ENCODE measurements around the gene KRR1.
"Not testable (repeated sequence)": the region's sequence is repeated elsewhere in the genome, so short reads cannot be mapped to it uniquely, and the experiment has no call there.

The KRR1 gene

DNA sequence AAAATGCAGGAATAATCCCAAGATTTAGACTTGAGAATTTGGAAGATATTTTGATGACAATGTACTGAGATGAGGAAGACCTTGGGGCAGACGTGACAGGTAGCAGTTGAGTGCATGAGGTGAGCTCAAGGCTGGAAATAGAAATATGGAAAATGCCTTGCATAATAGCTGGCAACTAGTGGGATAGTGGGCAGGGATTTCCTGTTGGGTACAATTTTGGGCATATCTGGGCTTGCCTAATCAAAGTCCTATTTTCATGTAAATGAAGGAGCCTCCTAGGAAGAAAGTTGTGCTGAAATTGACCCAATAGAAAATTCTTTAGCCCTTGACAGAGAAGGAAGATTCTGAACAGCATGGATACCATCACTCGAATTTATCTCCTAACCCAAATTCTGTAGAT is 37.3 kb downstream of the KRR1 start:
- no peak for DNase-seq

DNA sequence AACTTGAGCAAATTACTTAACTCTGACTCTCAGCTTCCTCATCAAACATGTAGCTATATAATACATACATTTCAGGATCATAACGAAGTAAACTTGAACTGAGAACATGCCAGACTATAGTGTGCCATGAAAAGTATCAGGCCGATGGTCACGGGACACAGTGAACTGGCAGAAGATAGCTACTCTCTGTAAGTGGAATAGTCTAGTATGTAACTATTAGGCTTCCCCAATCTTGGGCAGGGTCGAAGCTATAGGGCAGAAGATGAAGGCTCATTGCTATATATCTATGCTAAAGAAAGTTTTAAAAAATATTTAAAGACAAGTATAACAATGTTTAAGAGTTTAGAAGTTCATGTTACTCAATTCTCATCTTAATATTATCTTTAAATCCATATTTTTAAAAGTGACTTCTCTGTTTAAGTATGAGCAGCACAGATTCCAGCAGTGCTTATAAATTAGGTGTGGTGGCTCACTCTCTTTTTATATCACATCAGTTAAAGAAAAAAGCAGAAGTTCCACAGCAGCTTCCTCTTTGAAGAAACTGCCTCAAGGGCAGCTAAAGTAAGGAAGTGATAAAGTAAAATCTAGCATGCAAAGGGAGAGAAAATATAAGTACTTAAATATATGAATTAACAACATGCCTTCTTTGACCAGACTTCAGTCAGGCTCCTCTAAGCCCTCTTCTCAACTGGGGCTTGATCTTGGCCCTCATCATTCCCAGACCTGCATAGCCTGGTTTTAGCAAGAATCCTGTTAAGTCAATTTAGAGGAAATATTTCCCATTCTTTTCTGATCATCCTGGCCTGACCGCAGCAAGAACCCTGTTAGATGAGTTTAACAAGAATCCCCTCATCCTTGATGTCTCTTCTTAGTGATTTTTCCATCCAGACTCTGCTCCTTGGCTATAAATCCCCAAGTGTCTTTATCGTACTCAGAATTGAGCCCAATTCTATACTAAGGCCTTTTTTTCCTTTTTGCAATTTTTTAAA is 39.2 kb downstream of the KRR1 start:
- DNase-seq = no peak

DNA sequence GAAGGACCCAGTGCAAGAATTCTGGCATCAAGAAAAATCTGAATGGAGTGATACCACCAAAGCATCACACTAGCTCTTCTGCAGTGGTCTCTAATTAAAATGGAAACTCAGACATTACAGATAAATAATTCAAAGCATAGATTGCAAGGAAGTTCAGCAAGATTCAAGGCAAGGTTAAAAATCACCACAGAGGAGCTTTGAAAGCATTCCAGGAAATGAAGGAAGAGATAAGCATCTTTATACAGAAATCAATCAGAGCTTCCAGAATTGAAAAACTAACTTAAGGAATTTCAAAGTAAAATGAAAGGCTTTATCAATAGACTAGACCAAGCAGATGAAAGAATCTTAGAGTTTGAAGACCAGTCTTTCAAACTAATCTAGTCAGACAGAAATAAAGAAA is 51.2 kb downstream of the KRR1 start:
- no peak for DNase-seq

DNA sequence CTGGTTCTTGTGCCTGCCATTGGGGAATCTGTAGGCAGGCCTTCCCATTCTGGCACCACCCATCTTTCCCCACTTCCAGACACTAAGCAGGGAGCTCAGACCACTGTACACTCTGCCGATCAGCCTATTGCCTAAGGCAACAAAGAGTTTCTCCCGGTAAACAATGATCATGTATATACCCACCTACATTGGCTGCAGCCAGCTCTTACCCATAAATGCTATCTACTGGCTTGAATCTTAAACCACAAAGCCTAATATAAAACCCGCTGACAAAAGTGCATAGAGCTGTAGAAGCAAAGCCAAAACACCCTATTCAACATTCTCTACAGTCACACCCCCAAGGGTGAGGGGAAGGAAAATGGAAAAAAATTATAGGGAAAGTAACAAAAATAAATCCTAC is 51.7 kb downstream of the KRR1 start:
- no peak for DNase-seq

DNA sequence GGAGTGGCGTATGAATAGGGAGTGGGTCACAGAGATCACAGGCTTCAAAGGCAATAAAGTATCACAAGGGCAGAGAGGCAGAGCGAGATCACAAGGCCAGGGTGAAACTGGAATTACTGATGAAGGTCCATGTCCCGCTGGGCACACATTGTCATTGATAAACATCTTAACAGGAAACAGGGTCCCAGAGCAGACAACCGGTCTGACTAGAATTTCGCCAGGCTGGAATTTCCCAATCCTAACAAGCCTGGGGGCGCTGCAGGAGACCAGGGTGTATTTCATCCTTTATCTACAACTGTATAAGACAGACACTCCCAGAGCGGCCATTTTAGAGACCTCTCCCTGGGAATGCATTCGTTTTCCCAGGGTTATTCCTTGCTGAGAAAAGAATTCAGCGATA is 53.5 kb downstream of the KRR1 start:
- DNase-seq = not testable (repeated sequence)

DNA sequence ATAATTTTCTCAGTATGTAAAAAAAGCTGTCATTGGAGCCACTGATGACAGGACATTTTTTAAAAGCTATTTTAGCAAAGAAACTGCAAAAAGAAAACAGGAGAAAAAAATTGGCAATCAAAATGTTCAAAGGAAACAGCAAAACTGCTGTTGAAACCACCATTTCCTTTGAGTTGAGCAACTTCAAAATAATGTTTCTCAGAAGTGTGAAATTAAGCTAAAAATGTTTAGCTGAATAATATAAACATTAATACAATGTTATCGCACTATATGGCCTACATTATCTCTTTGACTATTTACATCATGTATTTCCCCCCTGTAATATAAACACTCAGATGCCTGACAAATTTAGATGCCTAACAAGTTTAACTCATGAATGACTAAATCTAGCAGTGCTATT is 54.2 kb downstream of the KRR1 start:
- DNase-seq = no peak

DNA sequence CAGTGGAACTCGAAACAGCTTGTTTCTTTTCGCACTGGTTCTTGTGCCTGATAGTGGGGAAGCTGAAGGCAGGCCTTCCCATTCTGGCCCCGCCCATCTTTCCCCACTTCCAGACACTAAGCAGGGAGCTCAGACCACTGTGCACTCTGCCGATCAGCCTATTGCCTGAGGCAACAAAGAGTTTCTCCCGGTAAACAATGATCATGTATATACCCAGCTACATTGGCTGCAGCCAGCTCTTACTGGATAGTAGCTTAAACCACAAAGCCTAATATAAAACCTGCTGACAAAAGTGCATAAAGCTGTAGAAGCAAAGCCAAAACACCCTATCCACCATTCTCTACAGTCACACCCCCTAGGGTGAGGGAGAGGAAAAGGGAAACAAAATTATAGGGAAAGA is 55.6 kb downstream of the KRR1 start:
- DNase-seq = no peak

DNA sequence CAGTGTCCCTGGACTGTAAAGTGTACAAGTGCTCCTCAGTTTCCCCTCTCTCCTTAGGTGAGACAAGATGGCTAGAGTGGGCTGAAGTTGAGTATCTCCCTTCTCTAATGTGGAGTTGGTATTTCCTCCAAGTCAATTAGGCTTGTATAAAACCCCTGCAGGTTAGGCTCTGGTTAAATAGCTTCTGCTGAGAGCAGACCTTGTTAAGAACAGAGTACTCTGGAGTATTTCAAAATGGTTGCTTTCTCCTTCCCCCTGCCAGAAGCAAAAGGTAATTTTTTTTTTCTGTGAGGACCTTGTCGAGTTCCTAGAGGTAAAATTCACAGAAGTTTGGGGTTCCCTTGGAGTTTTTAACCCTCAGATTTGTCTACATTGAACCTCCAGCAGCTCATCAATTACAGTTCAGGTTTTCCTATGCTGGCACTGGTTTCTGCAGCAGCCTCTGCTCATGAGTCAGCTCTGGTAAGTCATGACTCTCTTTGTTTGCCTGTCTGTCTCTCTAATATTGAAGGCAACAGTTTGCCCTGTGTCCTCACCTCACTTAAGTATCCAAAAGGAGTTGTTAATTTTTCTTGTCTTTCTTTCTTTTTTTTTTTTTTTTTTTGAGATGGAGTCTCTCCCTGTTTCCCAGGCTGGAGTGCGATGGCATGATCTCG is 58.6 kb downstream of the KRR1 start:
- DNase-seq = no peak

DNA sequence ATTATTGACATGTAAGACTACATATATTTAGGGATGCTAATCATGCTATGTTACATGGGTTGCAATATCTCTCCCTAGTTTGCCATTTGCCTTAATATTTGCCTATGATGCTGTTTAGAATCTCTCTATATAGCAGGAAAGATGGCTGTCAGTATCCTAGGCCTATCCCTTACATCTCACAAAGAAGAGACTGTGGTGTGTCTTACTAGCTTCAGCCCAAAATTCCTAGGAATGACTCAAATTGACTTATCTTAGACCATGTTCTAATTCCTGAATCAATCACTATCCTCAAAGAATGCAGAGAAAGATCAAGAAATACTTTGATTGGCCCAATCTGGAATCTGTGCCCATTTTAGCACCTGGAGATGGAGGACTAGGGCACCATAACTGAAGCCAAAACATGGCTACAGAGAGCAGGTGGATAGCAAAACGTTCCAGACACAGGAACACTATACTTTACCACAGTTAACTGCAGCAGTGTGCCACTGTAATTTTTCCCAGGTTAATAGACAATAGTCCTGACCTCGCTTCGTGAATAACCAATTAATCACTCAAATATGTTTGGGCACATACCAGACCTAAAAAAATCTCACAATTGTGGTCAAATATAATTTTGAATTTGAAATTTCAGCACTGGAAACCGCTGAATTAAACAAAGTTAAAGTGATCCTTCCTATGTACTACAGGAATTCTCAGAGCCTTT is 63.6 kb downstream of the KRR1 start:
- DNase-seq = no peak

DNA sequence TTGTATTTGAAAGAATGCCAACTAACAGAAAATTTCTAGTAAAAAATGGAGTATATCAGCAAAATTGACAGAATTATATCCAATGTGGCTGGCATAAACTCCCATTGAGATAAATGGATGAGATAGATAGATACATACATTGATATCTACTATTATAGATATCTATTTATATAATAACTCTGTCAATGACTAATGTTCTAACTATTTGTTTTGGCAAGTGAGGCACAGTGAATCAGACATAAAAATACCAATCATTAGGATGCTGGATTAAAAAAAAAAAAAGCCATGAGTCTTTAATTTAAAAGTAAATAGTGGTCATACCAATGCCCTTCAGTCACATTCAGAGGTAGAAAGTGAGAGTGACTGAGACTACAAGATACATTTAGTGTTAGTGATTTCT is 64.6 kb downstream of the KRR1 start:
- DNase-seq = no peak

DNA sequence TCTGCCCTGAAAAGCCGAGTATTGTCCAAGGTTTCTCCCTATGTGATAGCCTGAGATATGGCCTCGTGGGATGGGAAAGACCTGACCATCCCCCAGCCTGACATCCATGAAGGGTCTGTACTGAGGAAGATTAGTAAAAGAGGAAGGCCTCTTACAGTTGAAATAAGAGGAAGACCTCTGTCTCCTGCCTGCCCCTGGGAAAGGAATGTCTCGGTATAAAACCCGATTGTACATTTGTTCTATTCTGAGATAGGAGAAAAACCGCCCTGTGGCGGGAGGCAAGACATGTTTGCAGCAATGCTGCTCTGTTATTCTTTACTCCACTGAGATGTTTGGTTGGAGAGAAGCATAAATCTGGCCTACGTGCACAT is 66.3 kb downstream of the KRR1 start:
- not testable (repeated sequence) for DNase-seq

DNA sequence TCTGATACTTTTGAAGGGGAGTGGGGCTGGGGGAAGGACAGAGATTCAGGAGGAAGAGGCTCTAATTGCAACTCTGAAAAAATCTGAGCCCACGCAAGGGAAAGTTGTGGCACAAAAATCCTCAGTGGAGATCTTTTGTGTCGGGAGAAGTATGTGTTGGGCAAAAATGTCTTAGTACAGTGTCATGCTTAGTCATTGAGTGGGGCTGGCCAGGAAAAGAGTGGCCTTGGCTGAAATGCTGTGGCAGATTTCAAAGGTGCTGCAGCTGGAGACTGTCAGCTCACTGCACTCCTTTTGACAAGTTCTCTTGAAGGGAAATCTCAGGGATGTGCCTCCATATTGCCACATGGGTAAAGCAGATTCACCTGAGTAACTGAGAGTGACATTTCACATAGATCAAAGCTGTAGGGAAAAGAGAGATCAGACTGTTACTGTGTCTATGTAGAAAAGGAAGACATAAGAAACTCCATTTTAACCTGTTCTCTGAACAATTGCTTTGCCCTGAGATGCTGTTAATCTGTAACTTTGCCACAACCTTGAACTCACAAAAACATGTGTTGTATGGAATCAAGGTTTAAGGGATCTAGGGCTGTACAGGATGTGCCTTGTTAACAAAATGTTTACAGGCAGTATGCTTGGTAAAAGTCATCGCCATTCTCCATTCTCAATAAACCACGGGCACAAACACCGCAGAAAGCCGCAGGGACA is 66.8 kb downstream of the KRR1 start:
- no peak for DNase-seq

DNA sequence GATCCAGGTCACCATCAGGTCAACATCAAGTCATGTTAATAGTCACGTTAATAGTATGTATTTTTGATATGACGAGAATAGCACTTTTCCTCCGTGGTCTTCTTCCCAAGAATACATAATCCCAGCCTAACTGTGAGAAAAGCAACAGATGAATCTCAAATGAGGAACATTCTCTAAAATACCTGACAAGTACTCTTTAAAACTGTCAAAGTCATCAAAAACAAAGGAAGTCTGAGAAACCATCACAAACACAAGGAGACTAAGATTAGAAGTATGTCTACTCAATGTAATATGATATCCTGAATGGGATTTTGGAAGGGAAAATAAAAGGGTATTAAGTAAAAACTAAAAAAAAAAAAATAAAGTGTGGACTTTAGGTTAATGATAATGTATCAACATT is 67.7 kb downstream of the KRR1 start:
- no peak for DNase-seq

DNA sequence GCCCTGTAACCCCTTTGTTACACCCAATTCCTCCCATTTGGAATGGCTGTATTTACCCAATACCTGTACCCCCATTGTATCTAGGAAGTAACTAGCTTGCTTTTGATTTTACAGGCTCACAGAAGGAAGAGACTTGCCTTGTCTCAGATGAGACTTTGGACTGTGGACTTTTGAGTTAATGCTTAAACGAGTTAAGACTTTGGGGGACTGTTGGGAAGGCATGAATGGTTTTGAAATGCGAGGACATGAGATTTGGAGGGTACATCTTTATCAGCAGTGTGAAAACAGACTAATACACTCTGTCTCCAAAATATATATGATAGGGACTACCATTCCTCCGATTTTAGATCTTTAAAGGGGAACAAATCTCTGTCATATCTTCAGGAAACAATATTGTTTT is 69.0 kb downstream of the KRR1 start:
- DNase-seq = not testable (repeated sequence)

DNA sequence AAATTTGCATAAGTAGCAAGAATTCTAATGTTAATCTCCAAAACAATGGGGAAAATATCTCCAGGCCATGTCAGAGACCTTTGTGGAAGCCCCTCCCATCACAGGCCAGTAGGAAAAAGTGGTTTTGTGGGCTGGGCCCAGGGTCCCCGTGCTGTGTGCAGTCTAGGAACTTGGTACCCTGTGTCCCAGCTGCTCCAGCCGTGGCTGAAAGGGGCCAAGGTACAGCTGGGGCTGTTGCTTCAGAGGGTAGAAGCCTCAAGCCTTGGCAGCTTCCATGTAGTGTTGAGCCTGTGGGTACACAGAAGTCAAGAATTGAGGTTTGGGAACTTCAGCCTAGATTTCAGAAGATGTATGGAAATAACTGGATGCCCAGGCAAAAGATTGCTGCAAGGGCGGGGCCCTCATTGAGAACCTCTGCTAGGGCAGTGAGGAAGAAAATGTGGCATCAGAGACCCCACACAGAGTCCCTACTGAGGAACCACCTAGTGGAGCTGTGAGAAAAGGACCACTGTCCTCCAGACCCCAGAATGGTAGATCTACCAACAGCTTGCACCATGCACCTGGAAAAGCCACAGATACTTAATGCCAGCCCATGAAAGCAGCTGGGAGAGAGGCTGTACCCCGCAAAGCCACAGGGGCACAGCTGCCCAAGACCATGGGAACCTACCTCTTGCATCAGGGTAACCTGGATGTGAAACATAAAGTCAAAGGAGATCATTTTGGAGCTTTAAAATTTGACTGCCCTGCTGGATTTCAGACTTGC is 69.5 kb downstream of the KRR1 start:
- DNase-seq = not testable (repeated sequence)

Data from DMS153 (cell line).